Pancreas (tissue), 10 donors: ENCODE data around the gene AMACR. TPM values are rescaled to one million over a fixed set of nuclear protein-coding genes. Genes with fewer than 3 reads are reported as not detected.

Experiments used
- ATAC-seq, 4 donors: fragments of 200-7000 bp; cut with Tn5 transposase; one replicate each; pipeline versions ENCODE4 v1.8.0 to v1.9.1; 2020; ENCODE audit warnings: mild to moderate bottlenecking in 4 of 4, moderate library complexity in 4 of 4
- DNase-seq, 6 donors: peaks; one replicate each; pipeline ENCODE4 v3.0.0-alpha.2; 2020
- FAIRE-seq: peaks from 2 replicates; lab custom pipeline; 2012; peaks lifted over from hg19 to GRCh38; lab: Jason Lieb, UNC
- H3K27ac ChIP-seq, 4 donors: fragments of 200-600 bp; sonication (generic); 1 replicate in 3 of 4; 2 replicates in 1 of 4; pipeline versions ENCODE4 v1.5.0 to v1.8.0; 2020
- H3K27me3 ChIP-seq, 4 donors: fragments of 200-600 bp; one replicate each; pipeline ENCODE4 v1.8.0; 2021
- H3K36me3 ChIP-seq, 3 donors: fragments of 200-600 bp; sonication (generic) in 1 of 3; one replicate each; pipeline versions ENCODE4 v1.5.0 to v1.8.0; 2020 to 2021
- H3K4me1 ChIP-seq, 3 donors: fragments of 200-600 bp; one replicate each; pipeline ENCODE4 v1.8.0; 2021
- H3K4me3 ChIP-seq, 4 donors: fragments of 200-600 bp; sonication (generic) in 2 of 4; one replicate each; pipeline versions ENCODE4 v1.5.0 to v1.8.0; 2020 to 2021
- H3K9me3 ChIP-seq, 4 donors: fragments of 200-600 bp; one replicate each; pipeline ENCODE4 v1.8.0; 2021
- WGBS, 2 donors: extraction: QIAGEN DNeasy Blood & Tissue Kit; methylation state at CpG; one replicate each; pipeline ENCODE4 v1.1.7; 2013; 5-methylcytosine and 5-hydroxymethylcytosine counted together
- intact Hi-C, 3 donors: fragments of 100-400 bp; cut with DNase I; formaldehyde crosslinking; loops; one replicate each; pipeline versions ENCODE4 v1.11.1 to v1.14.2; 2022
- polyA plus RNA-seq, 2 donors: library from polyadenylated mRNA; stranded (reverse); fragments of 200-250 nt; gene quantifications; one replicate each; pipeline ENCODE4 v1.2.3, GENCODE V29; 2013
- total RNA-seq, 6 donors: library from RNA; stranded (reverse); fragmentation: NEBNext Ultra II Directional in 4 of 6; extraction: Animal tissue kit (Norgen Biotek cat#: 25700) in 4 of 6; gene quantifications; one replicate each; pipeline versions ENCODE4 v1.2.1 to v1.2.4, GENCODE V29; 2021 to 2023
- TF ChIP-seq, protein P1 (sequence below), 4 donors: fragments of 200-600 bp; sonication (generic) in 3 of 4; IDR thresholded peaks; one replicate each; pipeline versions ENCODE4 v1.5.0 to v1.8.0; 2021; ENCODE audit warnings: antibody characterized with exemption in 4 of 4
- donor health status: healthy with polysubstance abuse.
- donor health status: DM: no; HTN: no; CAD: no; lungs with moderate emphysema.
- donor health status: DM: no; HTN: no; CAD: no.
- donor health status: control.
- donor health status: control.
- donor health status: Bipolar disorder and iron deficiency.
- donor health status: DM: yes; HTN: yes; CAD: no.
- donor health status: DM: no; HTN: no; CAD: no.
- donor health status: DM: no; HTN: no; CAD: no.
- donor health status: DM: yes; HTN: yes; CAD: no.

The AMACR gene
- total and polyA plus RNA-seq, 8 donors = 4.4 to 15.1 (median 10.1) TPM

DNA sequence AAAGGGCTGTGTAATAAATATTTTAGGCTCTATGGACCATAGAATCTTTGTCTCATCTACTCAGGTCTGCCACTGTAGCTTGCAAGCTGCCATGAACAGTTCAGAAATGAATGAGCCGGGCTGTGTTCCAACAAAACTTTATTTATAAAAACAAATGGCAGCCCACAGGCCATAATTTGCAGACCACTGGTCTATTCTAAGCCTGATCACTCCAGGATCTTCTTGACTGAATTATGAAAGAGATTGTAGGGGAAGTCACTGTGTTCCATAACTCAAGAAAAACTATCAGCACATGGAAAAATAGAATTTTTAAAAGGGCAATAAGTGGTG is 46.5 kb upstream of the AMACR start:
- no peak for FAIRE-seq
- intact Hi-C loops = no loop called here
- ATAC-seq = no peak
- H3K27ac ChIP-seq = no peak overlapping the region
- H3K4me3 ChIP-seq = no peak overlapping the region
- WGBS, 2 donors = 92 to 98% methylated on average over 1 of the region's 1 CpG
- H3K9me3 ChIP-seq = no peaks in the 10 kb centered on the region
- no peaks in the 10 kb centered on the region for H3K4me1 ChIP-seq
- DNase-seq = no peak
- H3K27me3 ChIP-seq = no peaks in the 10 kb centered on the region
- TF ChIP-seq, protein P1, sequence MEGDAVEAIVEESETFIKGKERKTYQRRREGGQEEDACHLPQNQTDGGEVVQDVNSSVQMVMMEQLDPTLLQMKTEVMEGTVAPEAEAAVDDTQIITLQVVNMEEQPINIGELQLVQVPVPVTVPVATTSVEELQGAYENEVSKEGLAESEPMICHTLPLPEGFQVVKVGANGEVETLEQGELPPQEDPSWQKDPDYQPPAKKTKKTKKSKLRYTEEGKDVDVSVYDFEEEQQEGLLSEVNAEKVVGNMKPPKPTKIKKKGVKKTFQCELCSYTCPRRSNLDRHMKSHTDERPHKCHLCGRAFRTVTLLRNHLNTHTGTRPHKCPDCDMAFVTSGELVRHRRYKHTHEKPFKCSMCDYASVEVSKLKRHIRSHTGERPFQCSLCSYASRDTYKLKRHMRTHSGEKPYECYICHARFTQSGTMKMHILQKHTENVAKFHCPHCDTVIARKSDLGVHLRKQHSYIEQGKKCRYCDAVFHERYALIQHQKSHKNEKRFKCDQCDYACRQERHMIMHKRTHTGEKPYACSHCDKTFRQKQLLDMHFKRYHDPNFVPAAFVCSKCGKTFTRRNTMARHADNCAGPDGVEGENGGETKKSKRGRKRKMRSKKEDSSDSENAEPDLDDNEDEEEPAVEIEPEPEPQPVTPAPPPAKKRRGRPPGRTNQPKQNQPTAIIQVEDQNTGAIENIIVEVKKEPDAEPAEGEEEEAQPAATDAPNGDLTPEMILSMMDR (IDR thresholded peaks at IDR 0.05) = no peak
- peaks cover 0 to 8% (median 0%) of the 10 kb centered on the region in 3 donors for H3K36me3 ChIP-seq

DNA sequence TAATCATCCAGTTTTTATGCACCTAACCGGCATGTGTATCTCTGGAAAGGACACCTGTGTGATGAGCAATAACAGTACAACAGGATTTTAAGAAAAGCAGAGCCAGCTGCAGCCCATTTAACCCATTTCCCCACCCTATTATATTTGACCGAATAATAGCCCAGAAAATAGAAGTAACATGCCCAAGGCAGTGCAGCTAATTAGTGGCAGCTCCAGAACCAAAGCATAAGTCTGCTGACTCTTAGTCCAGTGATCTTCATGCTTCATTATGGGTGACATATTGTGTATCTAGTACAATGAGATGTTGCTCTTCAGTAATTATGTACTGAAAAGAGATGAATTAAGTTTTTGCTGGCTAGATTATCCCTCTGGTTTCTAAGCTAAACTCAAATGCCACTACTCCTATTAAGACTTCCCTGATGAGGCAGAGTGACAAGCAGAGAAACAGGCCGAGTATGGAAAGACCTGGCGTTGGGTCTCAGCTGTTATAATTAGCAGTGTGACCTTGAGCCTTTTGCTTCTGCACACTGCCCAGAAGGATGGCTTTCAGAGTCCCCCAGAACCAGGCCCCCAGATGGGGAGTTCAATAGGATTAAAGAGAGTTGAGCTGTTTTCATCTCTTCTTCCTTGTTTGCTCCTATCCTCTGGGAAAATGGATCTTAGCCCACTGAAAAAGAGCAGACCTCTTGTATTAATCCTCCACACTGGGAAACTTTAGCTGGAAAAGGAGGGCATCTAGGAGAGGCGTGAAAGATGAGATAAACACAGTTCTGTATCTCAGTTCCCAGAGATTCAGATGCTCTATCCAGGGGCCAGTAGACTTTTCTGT is 45.9 kb upstream of the AMACR start:
- no peaks in the 10 kb centered on the region for H3K4me1 ChIP-seq
- no peak for FAIRE-seq
- H3K4me3 ChIP-seq = no peak overlapping the region
- H3K27ac ChIP-seq = no peak overlapping the region
- ATAC-seq = no peak
- no peaks in the 10 kb centered on the region for H3K27me3 ChIP-seq
- 67 to 73% methylated on average over 5 of the region's 5 CpGs for WGBS, 2 donors
- TF ChIP-seq, protein P1 (IDR thresholded peaks at IDR 0.05) = no peak
- no peaks in the 10 kb centered on the region for H3K9me3 ChIP-seq
- H3K36me3 ChIP-seq = peaks cover 0 to 8% (median 0%) of the 10 kb centered on the region in 3 donors
- DNase-seq = no peak
- intact Hi-C loops = no loop called here

DNA sequence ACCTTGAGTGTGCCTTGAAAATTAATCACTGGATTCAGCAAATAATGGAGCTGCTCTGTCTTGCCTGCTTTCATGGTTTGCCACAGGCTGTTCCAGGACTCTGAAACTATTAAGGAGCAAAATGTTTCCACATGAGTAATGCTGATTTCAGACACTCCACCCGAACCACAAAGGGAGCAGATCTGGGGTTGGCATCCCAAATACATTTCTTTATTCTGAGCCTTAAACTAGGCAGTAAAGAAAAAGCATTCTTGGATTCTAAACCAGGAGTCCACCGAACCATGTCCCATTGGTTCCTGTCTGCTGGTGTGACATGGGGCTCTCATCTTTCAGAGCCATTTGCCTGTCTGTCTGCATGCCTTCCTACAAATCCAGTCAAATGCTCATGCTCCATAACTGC is 45.3 kb upstream of the AMACR start:
- Histone ChIP-seq H3K4me1 (no peaks in the 10 kb centered on the region), H3K9me3 (no peaks in the 10 kb centered on the region), H3K36me3 (peaks cover 0 to 8% (median 0%) of the 10 kb centered on the region in 3 donors), H3K27ac (no peak overlapping the region), H3K4me3 (no peak overlapping the region), H3K27me3 (no peaks in the 10 kb centered on the region)
- TF ChIP-seq, protein P1 (IDR thresholded peaks at IDR 0.05) = no peak
- ATAC-seq = no peak
- intact Hi-C loops = no loop called here
- no peak for FAIRE-seq
- DNase-seq = no peak
- 90 to 94% methylated on average over 2 of the region's 2 CpGs for WGBS, 2 donors

DNA sequence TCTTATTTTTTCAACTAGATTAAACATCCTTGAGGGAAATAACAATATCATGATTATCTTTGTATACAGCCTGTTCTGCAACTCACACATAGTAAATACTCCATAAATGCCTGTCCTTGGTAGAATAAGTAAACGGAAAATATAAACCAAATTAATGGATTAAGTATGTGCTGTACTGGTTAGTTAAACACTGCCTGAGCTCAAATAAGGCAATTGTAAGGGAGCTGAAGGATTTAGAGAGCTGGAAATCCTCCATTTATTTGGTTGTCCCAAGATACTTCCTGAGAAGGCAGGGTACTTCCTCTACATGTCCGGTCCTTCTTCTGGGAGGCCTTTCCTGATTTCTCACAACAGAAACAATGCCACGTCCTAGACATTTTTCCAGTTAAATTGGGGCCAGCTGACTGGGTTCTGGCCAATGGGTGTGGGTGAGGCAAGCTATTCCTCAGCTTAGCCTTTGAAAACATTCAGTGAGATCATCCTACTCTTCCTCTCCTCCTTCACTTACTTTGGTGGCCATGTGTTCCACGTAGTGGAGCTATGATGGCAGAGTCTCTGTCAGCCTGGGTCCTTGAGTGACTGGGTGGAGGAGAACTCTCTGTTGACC is 43.6 kb upstream of the AMACR start:
- TF ChIP-seq, protein P1 (IDR thresholded peaks at IDR 0.05) = no peak
- WGBS, 2 donors = 92 to 93% methylated on average over 4 of the region's 4 CpGs
- no peak overlapping the region for H3K27ac ChIP-seq

More for the DNA sequence above, 43.6 kb upstream of the AMACR start:
- no peaks in the 10 kb centered on the region for H3K9me3 ChIP-seq
- peaks cover 0 to 8% (median 0%) of the 10 kb centered on the region in 3 donors for H3K36me3 ChIP-seq
- no peaks in the 10 kb centered on the region for H3K4me1 ChIP-seq
- intact Hi-C loops = no loop called here
- H3K27me3 ChIP-seq = no peaks in the 10 kb centered on the region
- no peak overlapping the region for H3K4me3 ChIP-seq
- no peak for ATAC-seq
- no peak for DNase-seq
- FAIRE-seq = no peak
